ENCODE results near the gene PDE5A.

The PDE5A gene

DNA sequence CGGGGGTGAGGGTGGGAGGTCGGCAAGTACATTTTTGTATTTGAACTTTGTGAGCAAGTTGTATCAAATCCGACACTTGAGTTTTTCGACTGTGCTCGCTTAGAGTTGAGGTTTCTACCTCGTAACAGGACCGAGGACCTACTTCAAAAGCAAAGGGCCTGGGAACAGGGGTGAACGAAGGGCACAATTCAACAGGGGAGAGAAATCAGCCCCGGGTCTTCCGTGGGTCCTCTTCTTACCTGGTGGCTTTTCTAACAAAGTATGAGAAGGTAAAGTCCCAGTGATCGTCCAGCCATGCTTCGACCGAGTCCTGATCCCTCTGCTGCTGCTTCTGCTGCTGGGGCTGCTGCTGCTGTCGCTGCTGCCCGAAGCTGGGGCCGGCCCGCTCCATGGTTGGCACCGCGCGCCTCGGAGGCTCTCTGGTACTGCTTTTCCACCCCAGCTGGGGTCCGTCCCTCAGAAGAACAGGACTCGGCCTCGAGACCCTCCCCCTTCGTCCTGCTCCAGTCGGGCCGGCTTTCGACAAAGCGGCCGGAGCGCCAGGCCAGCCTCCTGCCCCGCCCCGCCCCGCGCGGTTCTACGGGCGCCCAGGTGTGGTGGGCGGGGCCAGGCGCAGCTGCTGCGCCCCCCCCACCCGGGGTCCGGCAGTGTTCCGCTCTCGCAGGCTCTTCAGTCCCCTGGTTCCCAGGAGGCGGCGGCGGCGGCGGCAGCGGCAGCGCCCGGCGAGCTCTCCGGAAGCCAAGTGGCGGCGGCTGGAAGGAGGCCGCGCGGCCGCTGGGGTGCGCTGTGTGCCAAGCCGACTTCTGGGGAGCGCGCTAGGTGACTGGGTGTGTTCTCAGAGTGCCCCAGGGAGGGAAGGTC lies at the start of gene PDE5A:
Gene PDE5A, minus strand, starts transcription at position 524 of the 861 bp plus-strand sequence. Its CDS starts 133 bp downstream, at position 391.
- Histone ChIP-seq H3F3A (ENCODE audit: insufficient read depth, low read length) (0 out of 2 replicates have a peak, but pooled peaks cover 13% of the 10 kb centered on the region), H3K36me3 (replicated peaks; ENCODE audit: insufficient read depth, low read length) (no peaks in the 10 kb centered on the region), H3K79me2 (ENCODE audit: low read length) (peaks cover 28% of the 10 kb centered on the region), H3K9ac (ENCODE audit: low read length) (peak within 1 kb of the TSS; percentile 55), H3K4me3 (ENCODE audit: low read length) (peak within 1 kb of the TSS; percentile 89), H3K27ac (ENCODE audit: low read length) (peak within 1 kb of the TSS; percentile 56; the same call in 1 of the 2 replicates), H4K20me1 (ENCODE audit: insufficient read depth, low read length) (no peaks in the 10 kb centered on the region), H3K4me2 (ENCODE audit: low read depth, low read length) (peak within 1 kb of the TSS; percentile 91), H3K27me3 (replicated peaks; ENCODE audit: insufficient read depth, low read length) (no peaks in the 10 kb centered on the region), H3K9me2 (replicated peaks; ENCODE audit: insufficient read depth, low read length) (no peaks in the 10 kb centered on the region), H3K9me3 (replicated peaks; ENCODE audit: insufficient read depth, low read length) (no peaks in the 10 kb centered on the region), H3K4me1 (ENCODE audit: low read length) (peaks cover 12% of the 10 kb centered on the region; the same call in 1 of the 2 replicates), H2AFZ (ENCODE audit: low read length) (peak within 1 kb of the TSS; percentile 93)
- DNase-seq, result peak; percentile 96
- no peak for TF ChIP-seq EZH2phosphoT487 (IDR thresholded peaks at IDR 0.05; ENCODE audit: low read length)
- TF ChIP-seq, protein P1, sequence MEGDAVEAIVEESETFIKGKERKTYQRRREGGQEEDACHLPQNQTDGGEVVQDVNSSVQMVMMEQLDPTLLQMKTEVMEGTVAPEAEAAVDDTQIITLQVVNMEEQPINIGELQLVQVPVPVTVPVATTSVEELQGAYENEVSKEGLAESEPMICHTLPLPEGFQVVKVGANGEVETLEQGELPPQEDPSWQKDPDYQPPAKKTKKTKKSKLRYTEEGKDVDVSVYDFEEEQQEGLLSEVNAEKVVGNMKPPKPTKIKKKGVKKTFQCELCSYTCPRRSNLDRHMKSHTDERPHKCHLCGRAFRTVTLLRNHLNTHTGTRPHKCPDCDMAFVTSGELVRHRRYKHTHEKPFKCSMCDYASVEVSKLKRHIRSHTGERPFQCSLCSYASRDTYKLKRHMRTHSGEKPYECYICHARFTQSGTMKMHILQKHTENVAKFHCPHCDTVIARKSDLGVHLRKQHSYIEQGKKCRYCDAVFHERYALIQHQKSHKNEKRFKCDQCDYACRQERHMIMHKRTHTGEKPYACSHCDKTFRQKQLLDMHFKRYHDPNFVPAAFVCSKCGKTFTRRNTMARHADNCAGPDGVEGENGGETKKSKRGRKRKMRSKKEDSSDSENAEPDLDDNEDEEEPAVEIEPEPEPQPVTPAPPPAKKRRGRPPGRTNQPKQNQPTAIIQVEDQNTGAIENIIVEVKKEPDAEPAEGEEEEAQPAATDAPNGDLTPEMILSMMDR (IDR thresholded peaks at IDR 0.05; ENCODE audit: low read length), result peak; percentile 86

DNA sequence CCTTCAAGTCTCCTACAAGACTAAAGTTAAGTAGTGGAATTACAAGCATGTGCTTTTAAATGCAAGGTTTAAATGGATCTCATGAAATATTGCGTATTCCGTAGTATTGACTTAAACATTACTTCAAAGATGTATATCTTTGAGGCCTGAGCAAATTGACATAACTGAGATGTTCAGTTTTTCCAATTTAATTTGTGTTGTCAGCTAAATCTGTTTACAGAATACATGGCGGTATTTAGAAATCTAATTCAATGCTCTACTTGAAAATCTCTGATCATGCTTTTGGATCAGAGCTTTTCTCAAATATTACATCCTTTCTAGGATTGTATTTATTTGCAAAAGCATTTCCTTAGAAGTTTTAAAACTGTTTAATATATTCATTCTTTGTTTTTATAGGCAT lies 47.5 kb upstream of the PDE5A start:
- Histone ChIP-seq H4K20me1 (ENCODE audit: insufficient read depth, low read length) (no peaks in the 10 kb centered on the region), H3K9me2 (replicated peaks; ENCODE audit: insufficient read depth, low read length) (no peaks in the 10 kb centered on the region), H3K9ac (ENCODE audit: low read length) (no peak overlapping the region), H3F3A (ENCODE audit: insufficient read depth, low read length) (no peaks in the 10 kb centered on the region; the same call in 1 of the 2 replicates), H3K27me3 (replicated peaks; ENCODE audit: insufficient read depth, low read length) (no peaks in the 10 kb centered on the region), H3K9me3 (replicated peaks; ENCODE audit: insufficient read depth, low read length) (no peaks in the 10 kb centered on the region), H2AFZ (ENCODE audit: low read length) (no peak overlapping the region), H3K4me1 (ENCODE audit: low read length) (peaks cover 9% of the 10 kb centered on the region), H3K36me3 (replicated peaks; ENCODE audit: insufficient read depth, low read length) (no peaks in the 10 kb centered on the region), H3K4me2 (ENCODE audit: low read depth, low read length) (no peak overlapping the region), H3K79me2 (ENCODE audit: low read length) (no peaks in the 10 kb centered on the region), H3K27ac (ENCODE audit: low read length) (no peak overlapping the region), H3K4me3 (ENCODE audit: low read length) (no peak overlapping the region)
- TF ChIP-seq EZH2phosphoT487 (IDR thresholded peaks at IDR 0.05; ENCODE audit: low read length) (no peak), EZH2 (optimal IDR thresholded peaks at IDR 0.05; ENCODE audit: low read depth, low read length) (no peak)
- TF ChIP-seq, protein P1 (IDR thresholded peaks at IDR 0.05; ENCODE audit: low read length), result no peak
- no peak for DNase-seq

DNA sequence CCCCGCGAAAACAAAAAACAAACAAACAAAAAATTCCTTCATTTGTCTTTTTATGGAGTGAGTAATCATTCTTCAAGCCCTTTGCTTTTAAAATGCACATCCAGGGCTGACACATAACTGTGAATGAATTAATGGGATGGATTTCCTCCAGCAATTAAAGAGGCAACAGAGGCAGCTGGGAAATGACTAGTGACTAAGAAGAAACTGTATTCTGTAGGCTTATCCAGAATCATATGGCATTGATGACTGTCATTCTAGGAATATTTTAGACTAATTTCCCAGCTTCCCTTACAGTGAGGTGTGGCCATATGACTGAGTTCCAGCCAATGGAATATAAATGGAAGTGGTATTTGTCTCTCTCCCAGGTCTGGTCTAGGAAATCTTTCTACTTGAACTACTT lies 46.8 kb upstream of the PDE5A start:
- H3K4me2 ChIP-seq (ENCODE audit: low read depth, low read length), result no peak overlapping the region
- H3K9me2 ChIP-seq (replicated peaks; ENCODE audit: insufficient read depth, low read length), result no peaks in the 10 kb centered on the region
- H3K79me2 ChIP-seq (ENCODE audit: low read length), result no peaks in the 10 kb centered on the region
- peaks cover 9% of the 10 kb centered on the region for H3K4me1 ChIP-seq (ENCODE audit: low read length)
- no peak overlapping the region for H3K9ac ChIP-seq (ENCODE audit: low read length)
- no peak overlapping the region for H2AFZ ChIP-seq (ENCODE audit: low read length)
- no peaks in the 10 kb centered on the region for H3K27me3 ChIP-seq (replicated peaks; ENCODE audit: insufficient read depth, low read length)
- no peaks in the 10 kb centered on the region for H3K9me3 ChIP-seq (replicated peaks; ENCODE audit: insufficient read depth, low read length)
- no peak overlapping the region for H3K4me3 ChIP-seq (ENCODE audit: low read length)
- H4K20me1 ChIP-seq (ENCODE audit: insufficient read depth, low read length), result no peaks in the 10 kb centered on the region
- no peak overlapping the region for H3K27ac ChIP-seq (ENCODE audit: low read length)
- no peak for DNase-seq
- H3K36me3 ChIP-seq (replicated peaks; ENCODE audit: insufficient read depth, low read length), result no peaks in the 10 kb centered on the region
- no peak for TF ChIP-seq EZH2phosphoT487 (IDR thresholded peaks at IDR 0.05; ENCODE audit: low read length)
- TF ChIP-seq, protein P1 (IDR thresholded peaks at IDR 0.05; ENCODE audit: low read length), result no peak
- no peak for TF ChIP-seq EZH2 (optimal IDR thresholded peaks at IDR 0.05; ENCODE audit: low read depth, low read length)
- no peaks in the 10 kb centered on the region; the same call in 1 of the 2 replicates for H3F3A ChIP-seq (ENCODE audit: insufficient read depth, low read length)

Data from MM.1S (cell line).